HG02571 (cell line): ENCODE results near the gene SH3PXD2A.
"Not testable (repeated sequence)": the region's sequence is repeated elsewhere in the genome, so short reads cannot be mapped to it uniquely, and the experiment has no call there.

Experiments
- ATAC-seq: cut with Tn5 transposase; IDR thresholded peaks from one replicate; pipeline ENCODE4 v1.9.1; 2021; ENCODE audit warnings: mild to moderate bottlenecking, moderate library complexity; ENCODE audit not compliant: unreplicated experiment

SH3PXD2A gene

DNA sequence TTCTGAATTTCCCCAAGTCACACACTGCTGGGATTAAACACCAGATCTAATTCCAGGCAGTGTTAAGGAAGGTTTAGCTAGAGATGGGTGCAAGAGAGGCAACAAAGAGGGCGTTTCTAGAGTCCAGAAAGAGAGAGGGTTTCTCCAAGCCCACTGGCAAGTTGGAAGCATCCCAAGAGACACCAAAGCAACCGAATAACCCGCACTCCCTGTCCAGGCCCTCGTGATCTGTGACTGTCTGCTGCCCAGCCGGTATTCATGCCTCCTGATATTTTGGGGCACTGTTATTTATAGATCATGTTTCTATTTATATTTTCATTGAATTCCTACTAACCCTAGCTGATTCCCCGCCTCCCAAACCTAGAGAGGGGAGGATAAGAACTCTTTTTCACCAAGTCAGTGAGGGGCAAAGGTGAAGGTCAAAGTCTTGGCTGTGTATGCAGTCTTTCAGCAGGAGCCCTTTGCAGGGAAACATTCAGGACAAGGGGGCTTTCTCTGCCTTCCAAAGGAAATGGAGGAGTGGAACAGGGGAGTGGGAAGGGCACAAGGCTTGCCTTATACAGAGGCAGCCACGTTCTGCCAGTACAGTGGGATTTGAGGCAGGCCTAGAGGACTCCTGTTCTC, 103.6 kb downstream of the SH3PXD2A start:
- ATAC-seq, result no peak

GRCh38 chr10:103750836-103751235, 104.5 kb downstream of the SH3PXD2A start:
- no peak for ATAC-seq

- ATAC-seq, result no peak
These were observed 105.6 kb downstream of the SH3PXD2A start for GRCh38 chr10:103749779-103750178.

- ATAC-seq, result no peak
These were observed 107.4 kb downstream of the SH3PXD2A start for GRCh38 chr10:103748020-103748419.

- no peak for ATAC-seq
These were observed 108.0 kb downstream of the SH3PXD2A start for GRCh38 chr10:103747193-103747865.

DNA sequence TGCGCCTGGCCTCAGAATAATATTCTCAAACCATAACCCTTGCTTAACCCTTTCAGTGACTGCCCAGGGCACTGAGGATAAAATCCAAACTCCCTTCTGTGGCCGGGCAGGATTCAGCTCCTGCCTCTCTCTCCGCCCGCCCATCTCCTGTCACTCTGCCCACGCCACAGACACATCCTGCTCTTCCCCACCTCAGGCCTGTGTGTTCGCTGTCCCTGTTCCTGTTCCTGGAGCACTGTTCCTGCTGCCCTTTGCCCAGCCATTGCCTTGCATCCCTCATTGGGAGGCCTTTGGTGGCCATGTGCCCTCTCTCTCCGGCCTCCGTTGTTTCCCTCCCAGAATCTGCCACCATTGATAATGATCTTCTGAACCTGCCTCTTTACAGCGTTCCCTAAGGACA, 108.8 kb downstream of the SH3PXD2A start:
- ATAC-seq, result no peak

DNA sequence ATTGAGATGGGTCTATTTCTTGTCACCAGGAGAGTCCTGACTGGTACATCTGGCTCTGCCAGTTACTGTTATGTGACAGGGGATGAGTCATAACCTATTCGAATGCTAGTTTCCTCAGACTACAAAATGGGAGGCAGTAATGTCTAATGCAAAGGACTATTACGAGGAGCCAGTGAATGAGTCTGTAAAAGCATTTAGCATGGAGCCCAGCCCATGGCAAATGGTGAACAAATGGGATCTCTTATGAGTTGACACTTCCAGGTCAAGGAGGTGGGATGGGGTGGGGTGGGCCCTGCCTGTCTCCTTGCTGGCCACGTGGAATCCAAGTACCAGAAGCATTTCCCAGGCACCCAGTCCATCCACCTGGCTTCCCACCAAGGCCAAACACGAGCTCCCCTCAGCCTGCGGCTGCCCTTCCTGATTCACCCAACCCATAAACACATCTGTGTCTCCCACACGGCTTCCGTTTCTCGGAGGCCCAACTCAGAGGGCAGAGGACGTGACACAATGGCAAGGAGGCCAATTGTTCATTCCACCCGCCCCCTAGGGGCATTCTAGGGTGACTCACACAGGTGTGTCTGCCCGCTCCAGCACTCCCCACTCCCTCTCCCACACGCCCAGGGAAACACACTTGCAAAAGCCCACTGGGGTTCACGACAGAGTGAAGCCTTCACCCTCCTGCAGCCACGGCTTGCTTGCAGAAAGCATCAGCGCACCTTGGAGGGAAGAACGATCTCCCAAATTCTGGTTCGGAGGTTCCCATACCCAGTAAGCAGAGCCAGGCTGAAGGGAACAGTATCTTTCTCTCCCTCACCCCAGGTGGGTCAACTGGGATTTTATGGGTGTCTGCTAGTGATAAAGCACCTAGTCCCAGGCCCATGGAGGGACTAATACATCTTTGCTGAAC, 109.8 kb downstream of the SH3PXD2A start:
- ATAC-seq, result no peak

DNA sequence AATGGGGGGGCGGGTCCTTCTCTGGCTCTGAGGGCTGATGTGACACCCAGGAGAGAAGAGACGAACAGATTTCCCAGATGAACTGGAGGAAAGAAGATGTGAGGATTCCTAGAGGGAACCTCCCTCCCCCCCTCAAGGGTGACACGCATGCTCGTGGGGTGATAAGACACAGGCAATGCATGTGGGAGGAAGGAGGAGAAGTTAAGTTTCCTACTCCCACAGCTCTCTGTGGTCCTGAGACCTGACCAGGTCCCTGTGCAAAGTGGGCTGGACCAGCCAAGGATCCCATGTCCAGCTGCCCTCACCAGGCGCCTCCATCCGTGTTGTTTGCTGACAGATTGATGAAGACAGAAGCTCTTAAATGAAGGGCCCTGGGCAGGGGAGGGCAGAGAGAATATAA, 112.6 kb downstream of the SH3PXD2A start:
- no peak for ATAC-seq

- ATAC-seq, result no peak
These were observed 114.8 kb downstream of the SH3PXD2A start for GRCh38 chr10:103740611-103741010.

DNA sequence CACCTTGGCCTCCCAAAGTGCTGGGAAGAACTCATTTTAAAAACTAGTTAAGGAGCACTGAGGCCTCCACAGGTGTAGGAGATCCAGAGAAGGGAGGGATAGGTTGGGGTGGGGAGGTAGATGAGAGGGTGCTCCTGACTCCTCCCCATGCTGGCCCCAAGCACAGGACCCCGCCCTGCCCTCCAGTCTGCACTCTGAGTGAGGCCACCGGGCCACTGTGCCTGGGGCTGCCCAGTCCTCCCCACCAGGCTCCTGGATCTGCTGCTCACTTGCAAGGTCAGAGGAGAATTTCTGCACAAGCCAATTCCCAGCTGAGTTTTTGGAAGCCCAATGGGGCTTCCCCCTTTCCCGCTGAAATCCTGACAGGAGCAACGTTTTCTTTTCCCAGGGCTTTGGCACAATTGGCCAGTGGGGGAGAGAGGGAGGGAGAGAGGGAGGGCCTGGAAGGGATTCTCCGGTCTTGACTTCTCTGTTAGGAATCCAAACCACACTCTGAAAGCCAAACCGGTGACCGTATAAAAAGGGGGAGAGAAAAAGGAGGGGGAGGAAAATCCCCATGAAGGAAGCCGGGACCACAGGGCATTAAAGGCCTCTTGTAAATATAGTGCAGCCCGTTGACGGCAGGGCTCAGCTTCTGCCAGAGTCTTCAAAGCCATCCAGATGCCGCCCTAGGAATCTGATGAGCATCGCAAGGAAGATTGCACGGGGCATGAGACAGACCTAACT, 116.2 kb downstream of the SH3PXD2A start:
- ATAC-seq, result no peak

DNA sequence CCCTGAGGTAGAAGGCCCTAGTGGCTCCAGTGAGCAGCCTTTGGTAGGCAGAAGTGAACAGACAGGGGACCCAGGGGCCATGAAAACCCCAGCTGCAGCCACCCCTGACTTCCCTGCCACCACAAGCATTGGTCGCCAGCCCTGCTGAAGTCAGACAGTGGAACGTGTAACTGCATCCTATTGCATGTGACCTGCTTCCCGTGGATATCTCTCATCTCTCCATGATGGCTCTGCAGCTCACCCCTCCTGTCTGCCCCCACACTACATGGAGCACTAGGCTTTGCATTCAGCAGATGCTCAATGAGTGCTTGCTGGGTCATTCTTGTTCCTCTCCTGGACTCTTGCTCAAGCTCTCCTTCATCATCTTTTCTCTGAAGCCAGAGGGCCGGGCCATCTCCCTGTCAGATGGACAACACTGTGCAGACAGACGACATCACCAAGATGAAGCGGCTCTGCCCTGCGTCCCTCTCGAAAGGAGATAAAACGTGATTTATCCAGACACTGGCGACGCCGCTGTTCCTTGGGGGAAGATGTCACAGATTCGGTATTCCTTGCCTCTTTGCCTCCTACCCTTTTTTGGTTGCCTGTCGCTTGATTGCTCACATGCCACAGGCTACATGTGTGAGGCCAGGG, 117.5 kb downstream of the SH3PXD2A start:
- ATAC-seq, result no peak

DNA sequence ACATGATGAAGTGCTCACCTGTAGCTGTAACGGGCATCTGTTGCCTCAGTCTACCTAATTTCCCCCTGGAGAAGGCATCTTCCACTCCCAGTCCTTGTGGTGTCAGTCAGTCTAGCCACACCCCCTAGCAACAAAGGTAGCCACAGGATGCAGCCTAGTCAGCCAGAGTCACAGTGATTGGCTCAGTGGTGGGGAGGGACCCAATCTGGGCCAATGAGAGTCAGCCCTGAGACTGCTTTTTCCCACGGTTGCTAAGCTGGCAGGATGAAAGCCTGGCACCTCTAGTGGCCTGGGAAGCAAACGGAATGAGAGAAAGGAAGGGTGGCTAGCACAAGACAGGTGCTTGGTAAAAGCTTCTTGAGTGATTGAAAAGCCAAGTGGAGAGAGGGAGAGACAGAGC, 118.6 kb downstream of the SH3PXD2A start:
- no peak for ATAC-seq

DNA sequence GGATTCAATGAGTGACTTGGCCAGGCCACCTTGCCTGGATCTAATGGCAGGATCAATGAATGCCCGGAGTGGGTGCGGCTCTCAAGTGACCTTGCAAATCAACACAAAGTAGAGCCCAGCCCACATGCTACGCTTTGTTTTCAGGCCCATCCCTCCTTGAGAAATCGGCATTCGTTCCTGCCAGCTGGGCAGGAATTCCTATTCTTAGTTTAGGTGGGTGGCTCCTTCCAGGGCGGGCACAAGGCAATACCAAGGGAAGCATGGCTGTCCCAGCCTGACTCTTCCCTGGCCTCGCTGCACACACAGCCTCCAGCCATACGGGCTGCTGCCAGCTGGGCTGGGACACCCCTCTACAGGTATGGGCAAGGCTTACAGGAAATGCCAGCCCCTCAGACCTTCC, 119.3 kb downstream of the SH3PXD2A start:
- ATAC-seq, result no peak

- ATAC-seq, result no peak
These were observed 120.6 kb downstream of the SH3PXD2A start for GRCh38 chr10:103734731-103735130.

- no peak for ATAC-seq
These were observed 122.3 kb downstream of the SH3PXD2A start for GRCh38 chr10:103733045-103733419.

DNA sequence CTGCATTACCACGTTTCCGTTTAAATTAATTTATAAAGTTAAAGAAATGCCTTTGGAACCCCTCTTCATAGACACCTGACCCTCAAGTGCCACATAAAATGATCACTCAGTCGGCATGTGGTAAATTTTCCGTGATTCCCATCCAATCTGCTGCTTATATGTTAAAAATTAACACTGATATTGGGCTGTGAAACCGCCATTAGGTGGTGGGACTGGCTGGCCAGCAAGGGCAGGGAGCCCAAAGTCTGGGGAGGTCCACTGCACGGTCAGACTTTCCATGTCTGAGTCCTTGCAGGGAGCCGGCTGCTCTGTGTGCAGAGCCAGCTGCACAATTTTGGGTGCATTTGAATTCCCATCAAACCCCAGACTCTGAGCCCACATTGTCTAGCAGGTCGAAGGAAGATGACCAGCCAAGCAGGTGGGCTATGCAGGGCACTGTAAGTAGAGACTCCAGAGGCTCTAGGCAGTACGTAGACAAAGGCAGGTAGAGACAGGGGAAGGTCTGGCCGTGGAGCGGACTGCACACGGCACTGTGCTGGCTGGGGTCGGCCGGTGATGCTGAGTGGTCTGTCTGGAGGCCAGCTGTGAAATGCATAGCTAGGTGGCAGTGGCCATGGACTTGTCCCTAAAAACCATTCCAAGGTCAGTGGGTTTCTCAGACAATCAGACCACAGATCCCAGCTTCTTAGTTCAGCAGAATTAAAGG, 122.9 kb downstream of the SH3PXD2A start:
- ATAC-seq, result no peak

GRCh38 chr10:103731609-103732270, 123.6 kb downstream of the SH3PXD2A start:
- no peak for ATAC-seq

GRCh38 chr10:103731026-103731425, 124.3 kb downstream of the SH3PXD2A start:
- ATAC-seq, result not testable (repeated sequence)

GRCh38 chr10:103729851-103730250, 125.5 kb downstream of the SH3PXD2A start:
- no peak for ATAC-seq
